Measurements from ENCODE around the gene PADI4.
"Not testable (repeated sequence)": the region's sequence is repeated elsewhere in the genome, so short reads cannot be mapped to it uniquely, and the experiment has no call there.

Gene PADI4

GRCh38 chr1:17314491-17314971 lies 6.5 kb downstream of the PADI4 start:
- DNase-seq, result no peak

GRCh38 chr1:17315542-17316130 lies 7.6 kb downstream of the PADI4 start:
- DNase-seq, result no peak

- no peak for DNase-seq
Observed at GRCh38 chr1:17316704-17317103, 8.7 kb downstream of the PADI4 start.

- DNase-seq, result no peak
Observed at GRCh38 chr1:17318262-17318661, 10.3 kb downstream of the PADI4 start.

- no peak for DNase-seq
Observed at GRCh38 chr1:17319561-17320350, 11.8 kb downstream of the PADI4 start.

- not testable (repeated sequence) for DNase-seq
Observed at GRCh38 chr1:17321857-17322390, 13.9 kb downstream of the PADI4 start.

- no peak for DNase-seq
Observed at GRCh38 chr1:17328855-17329254, 20.9 kb downstream of the PADI4 start.

- DNase-seq, result no peak
Observed at GRCh38 chr1:17329610-17330009, 21.6 kb downstream of the PADI4 start.

GRCh38 chr1:17330856-17331255 lies 22.9 kb downstream of the PADI4 start:
- no peak for DNase-seq

GRCh38 chr1:17333081-17333480 lies 25.1 kb downstream of the PADI4 start:
- no peak for DNase-seq

- DNase-seq, result peak in 4 of 5 donors; percentile 24 to 50 (median 32)
Observed at GRCh38 chr1:17335821-17336710, 28.1 kb downstream of the PADI4 start.

GRCh38 chr1:17338706-17339493 lies 30.9 kb downstream of the PADI4 start:
- no peak for DNase-seq

- no peak for DNase-seq
Observed at GRCh38 chr1:17339521-17339920, 31.5 kb downstream of the PADI4 start.

GRCh38 chr1:17340358-17340757 lies 32.4 kb downstream of the PADI4 start:
- DNase-seq, result no peak

- DNase-seq, result no peak
Observed at GRCh38 chr1:17342014-17342441, 34.0 kb downstream of the PADI4 start.

GRCh38 chr1:17345506-17345905 lies 37.5 kb downstream of the PADI4 start:
- DNase-seq, result not testable (repeated sequence)

- no peak for DNase-seq
Observed at GRCh38 chr1:17346046-17346789, 38.2 kb downstream of the PADI4 start.

- DNase-seq, result no peak
Observed at GRCh38 chr1:17347769-17348592, 40.0 kb downstream of the PADI4 start.

- DNase-seq, result no peak
Observed at GRCh38 chr1:17348593-17349234, 40.7 kb downstream of the PADI4 start.

GRCh38 chr1:17350083-17350482 lies 42.1 kb downstream of the PADI4 start:
- no peak for DNase-seq

Measured in T-helper 1 cell (primary cell).